GM21737 (cell line): ENCODE results near the gene PITPNM2.

Experiments used
- ATAC-seq: cut with Tn5 transposase; IDR thresholded peaks from one replicate; pipeline ENCODE4 v1.9.1; 2021; ENCODE audit warnings: mild to moderate bottlenecking, moderate library complexity; ENCODE audit not compliant: unreplicated experiment

Gene PITPNM2

DNA sequence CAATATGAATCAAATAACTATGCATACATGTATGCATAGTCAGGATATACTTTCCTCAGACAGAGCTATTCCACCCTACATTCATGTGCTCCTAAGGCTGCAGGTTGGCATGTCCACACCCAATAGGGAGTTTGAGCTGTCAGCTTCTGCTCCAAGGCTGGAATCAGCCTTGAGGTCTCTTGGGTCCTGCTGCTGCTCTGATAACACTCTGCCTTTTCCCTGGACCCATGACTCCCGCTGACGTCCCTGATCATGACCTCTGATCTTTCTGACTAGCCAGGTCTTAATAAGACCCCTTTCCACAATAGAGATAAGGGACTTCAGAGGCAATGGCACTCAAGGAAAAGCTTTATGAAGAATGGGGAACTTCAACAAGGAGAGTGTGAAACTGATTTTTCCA is 5.7 kb downstream of the PITPNM2 start:
- no peak for ATAC-seq

DNA sequence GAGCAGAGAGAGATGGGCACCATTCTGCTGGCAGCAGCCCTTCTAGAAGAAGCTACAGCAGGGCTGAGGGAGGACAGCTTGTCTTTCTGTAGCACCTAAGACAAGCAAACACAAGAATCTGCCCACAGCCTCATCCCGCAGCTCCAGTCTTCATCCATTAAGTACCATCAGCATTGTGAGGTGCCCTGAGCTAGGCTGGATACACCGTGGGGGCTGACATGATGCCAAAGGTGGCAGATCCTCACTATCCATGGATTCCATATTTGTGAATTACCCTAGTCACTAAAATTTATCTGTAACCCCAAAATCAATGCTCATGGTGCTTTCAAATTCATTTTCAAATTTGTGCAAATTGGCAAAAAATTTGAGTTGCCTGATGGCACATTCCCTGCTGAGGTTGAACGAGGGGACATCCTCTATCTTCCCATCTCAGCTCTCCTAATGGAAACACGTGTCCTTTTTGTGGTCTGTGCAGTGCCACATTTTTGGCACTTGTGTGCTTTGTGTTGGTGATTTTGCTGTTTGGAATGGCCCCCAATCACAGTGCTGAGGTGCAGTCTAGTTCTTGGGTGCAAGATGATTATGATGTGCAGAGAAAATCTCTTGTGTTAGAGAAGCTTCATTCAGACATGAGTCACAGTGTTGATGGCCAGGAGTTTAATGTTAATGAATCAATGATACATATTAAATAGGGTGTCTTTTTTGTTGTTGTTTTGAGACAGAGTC is 7.0 kb downstream of the PITPNM2 start:
- no peak for ATAC-seq

DNA sequence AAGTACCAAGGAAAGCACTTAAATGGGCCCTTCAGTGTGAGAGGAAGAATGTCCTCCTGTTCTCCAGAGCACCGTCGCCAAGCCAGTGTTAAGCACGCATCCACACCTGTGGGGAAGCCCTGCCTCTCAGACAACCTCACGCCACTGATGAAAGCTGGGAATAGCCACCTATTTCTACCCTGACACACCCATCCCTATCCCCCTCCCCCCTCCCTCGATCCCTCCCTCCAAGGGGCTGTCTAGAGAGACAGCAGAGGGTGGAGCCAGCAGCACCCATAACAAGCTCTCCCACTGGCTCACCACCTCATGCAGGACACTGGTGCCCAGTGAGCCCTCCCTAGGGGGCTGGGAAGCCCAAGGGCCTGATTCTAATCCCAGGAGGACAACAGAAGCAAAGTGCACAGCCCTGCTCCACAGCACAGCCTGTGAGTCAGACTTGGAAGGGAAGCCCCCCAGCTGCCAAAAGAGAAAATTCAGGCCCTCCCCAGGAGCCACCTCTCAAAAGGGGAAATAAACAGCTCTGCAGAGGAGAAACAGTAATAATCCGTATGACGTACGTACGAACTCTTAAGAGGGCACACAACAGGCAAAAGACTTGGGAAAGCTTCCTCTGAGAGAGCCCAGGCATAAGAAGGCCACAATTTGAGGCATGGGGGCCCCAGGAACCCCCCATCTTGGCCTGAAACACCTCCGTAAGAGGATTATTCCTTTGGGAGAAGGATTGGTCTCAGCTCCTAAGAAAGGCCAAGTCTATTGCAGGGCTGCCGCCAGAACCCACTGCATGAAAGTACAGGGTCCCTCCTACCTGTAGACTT is 7.8 kb downstream of the PITPNM2 start:
- no peak for ATAC-seq

DNA sequence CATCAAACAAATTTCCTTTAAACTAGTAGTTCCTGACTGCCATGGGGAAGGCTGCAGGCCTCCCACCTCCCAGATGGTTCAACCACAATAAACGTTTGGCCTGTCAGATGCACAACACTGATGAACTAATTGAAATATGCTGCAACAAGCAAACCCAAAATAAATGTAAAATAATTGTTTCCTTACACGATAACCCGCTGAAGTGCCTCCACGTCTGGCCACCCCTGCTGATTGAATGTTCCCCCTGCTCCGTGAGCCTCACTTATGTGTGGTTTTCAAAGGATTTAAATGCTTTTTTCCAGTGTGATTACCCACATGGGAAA is 8.4 kb downstream of the PITPNM2 start:
- ATAC-seq, result no peak

DNA sequence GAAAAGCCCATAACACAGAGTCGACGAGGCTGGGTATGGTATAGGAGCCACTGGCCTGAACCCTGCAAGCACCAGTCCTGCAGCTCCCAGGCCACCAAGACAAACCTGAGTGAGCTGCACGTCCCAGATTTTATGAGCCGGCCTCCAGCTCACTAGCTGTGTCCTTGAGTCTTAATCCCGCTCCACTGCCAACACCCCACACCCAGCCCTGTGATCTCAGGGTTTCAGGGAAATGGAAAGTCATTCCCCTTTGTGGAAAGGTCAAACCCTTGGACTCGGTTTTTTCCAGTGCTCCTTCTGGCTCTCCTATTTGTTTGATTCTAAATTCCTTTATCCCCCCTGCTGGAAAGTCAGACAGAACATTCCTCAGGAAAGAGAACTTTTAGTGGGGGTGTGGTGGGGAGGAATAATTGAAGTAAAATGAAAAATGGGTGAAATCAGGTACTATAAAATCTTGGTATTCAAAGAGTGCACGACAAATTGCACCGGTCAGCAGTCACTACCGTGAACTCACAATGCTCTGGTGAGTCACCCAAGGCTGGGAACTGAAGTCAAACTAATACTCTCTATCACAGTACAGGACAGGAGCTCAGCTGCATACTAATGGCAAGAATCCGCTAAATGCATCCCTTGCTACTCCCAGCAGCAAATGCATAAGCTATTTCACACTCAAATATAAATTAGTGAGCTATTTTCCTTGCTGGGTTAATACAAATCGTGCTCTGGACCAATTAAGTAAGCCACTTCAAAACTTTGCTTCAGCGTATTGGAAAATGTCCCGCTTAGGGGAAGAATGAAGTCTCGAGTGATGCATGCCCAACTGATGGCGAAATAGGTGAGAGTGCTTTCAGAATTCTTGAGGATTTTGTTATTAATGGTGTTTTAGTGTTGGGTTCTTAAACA is 9.0 kb downstream of the PITPNM2 start:
- no peak for ATAC-seq

DNA sequence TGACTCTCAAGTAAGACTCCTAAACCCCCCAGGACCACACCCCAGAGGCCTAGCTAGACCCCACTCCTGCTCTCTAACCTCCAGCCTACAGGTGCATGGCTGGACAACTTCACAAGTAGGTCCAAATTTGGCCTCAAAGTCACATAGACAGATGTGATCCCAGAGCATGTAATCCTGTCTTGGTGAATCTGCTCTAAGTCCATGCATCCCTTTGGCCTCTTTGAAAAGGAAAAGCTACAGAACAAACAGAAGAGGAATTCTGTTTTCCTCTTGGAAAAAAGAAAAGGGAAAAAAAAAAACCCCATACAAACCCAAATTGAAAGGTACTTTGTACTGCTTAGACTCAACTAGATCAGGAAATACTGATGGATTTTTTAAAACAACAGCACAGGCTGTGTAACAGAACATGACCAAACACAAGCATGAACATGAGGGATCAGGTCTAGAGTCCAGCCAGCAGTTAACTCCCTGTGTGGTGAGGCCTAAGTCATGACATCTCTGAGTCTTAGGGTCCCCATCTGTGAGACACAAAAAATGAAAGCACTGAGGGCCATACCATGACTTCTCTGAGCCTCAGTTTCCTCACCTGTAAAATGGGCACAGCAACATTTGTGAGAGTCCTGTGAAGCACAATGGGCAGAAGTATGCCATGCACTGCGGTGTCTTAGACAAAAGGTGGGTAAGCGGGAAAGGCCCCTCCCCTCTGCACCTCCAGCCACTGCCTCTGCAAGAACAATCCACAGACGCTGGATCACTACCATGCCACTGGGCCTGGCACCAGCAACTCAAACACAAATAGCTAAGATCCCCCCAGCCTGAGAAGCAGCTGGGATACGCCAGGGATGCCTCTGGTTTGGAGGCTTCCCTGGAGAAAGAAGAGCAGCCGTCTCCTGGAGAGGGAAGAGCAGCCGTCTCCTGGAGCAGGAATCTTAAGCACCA is 9.9 kb downstream of the PITPNM2 start:
- no peak for ATAC-seq

DNA sequence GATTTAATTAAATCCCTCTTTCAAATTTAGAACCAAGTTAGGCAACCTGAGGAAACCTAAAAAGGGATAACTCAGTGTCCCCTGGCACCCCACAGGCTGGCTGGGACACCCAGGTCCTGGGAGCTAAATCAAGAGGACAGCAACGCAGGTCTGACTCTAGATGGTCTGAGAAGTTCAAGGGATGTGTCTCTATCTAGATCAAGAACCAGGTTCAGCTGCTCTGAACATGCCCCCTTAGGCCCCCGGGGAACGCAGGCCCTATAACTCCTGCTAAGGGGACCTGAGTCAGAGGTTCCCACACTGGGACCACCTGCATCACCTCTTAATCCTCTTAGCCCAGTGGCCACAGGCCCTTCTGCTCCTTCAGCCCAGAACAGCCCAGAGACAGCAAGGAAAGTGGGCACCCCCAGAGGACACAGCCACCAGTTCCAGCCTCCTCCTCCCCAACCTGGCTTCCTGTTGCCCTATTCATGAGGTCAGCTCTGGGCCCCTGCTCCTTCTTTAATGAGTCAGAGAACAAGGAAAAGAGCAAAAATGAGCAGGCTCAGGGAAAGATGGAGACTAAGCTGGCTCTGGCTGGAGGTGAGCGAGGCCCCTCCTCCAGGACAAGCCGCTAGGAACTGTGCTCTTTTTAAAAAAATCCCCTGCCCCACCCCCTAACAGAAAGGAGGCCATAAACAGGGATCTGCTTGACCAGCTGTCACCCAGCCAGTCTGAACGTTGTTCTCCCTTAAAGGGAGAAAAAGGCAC is 10.8 kb downstream of the PITPNM2 start:
- no peak for ATAC-seq

DNA sequence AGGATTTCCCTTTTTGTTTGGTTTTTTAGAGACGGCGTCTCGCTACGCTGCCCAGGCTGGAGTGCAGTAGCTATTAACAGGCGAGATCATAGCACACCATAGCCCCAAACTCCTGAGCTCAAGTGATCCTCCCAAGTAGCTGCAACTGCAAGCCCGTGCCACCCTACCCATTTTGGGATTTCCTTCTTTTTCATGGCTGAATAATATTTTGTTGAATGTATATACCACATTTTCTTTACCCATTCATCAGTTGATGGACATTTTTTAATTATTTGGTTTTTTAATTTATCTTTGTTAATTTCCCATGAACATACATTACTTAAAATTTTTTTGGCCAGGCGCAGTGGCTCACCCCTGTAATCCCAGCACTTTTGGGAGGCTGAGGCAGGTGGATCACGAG is 15.2 kb downstream of the PITPNM2 start:
- no peak for ATAC-seq

DNA sequence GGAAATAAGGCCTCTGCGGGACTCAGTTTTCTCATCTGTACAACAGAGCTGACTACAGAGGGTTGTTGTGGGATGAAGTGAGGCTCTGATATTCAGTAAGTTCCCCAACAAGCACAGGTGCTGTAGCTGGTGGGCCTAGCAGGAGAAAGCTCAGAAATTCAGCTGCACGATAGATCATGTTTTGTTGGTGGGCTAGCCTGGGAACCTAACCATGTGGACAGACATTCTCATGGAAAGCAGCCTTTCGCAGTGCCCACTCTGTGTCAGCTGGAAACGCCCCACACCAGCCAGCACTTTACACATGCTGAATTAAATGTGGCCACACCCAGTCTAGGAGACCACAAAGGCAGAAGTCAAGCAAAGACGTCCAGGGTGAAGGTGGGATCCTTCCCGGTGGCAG is 16.1 kb downstream of the PITPNM2 start:
- no peak for ATAC-seq

DNA sequence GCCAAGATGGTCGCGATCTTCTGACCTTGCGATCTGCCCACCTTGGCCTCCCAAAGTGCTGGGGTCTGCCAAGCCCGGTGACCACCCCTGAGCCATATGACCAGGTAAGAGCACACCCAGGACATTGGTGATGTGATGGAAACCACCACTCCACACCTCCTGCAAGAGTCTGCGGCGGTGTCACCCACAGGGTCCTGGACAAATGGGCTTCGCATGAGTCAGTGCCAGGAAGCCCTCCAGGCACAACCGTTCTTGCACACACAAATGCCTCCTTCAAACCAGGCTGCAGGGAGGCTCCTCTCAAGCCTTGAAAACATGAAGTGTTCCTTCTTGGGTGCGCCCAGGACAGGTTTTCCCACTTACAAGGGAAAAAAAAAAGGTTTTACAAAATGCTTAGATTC is 16.6 kb downstream of the PITPNM2 start:
- no peak for ATAC-seq

DNA sequence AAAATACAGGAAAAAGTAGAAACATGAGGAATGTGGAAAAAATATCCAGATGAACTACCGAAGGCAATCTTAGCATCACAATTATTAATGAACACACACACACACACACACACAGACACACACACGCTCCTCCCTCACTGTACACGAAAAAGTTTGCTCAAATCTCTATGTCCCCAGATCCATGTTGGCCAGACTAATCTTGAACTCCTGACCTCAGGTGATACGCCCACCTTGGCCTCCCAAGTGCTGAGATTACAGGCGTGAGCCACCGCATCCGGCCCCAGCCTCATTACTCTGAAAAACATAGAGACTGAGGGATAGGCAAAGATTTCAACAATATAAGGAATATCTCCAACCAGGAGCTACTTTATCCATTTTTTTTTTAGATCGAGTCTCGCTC is 17.2 kb downstream of the PITPNM2 start:
- no peak for ATAC-seq

DNA sequence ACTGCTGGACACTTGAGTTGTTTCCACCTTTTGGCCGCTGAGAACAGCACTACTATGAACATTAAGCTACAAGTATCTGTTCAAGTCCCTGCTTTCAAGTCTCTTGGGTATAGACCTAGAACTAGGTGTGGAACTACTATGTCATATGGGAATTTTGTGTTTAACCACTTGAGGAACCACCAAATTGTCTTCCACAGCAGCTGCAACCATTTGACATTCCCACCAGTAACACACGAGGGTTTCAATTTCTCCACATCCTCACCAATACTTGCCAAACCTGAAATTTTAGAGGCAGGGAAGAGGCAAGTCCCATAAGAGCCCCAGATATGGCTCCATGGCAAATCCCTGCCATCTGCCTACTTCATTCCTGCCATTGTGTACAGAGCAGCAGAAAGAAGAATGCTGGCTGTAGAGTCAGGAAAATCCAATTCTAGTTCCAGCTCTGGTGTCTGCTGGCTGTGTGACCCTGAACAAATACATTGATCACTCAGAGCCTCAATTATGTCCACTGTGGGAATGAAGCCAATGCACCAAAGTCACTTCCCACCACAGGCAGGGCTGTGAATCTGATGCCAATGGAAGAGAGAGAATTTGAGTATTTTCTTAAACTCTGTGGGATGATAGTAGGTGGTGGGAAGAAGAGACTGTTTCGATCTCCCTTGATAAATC is 17.8 kb downstream of the PITPNM2 start:
- no peak for ATAC-seq

DNA sequence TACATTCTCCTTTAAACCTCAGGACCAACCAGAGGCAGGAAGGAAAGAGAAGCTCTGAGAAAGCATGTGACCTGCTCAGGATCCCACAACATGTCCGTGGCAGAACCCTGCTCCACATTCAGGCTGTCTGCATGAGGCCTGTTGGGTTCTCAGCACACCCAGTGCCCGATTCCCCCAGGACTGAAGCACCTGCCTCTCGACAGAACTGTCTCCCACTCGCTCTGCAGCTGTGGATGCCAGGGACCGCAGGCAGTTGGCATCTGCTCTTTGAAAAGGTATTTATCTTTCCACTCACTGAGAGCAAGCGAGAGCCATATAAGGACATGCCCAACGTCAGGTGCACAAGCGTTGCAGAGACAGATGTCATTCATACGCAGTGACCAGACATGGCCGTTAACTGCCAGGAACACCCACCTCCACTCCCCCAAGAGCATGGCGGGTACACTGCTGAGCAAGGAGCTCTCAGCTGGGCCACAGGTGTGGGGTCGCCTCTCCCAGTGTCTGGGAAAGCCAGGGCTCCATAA is 18.9 kb downstream of the PITPNM2 start:
- no peak for ATAC-seq

DNA sequence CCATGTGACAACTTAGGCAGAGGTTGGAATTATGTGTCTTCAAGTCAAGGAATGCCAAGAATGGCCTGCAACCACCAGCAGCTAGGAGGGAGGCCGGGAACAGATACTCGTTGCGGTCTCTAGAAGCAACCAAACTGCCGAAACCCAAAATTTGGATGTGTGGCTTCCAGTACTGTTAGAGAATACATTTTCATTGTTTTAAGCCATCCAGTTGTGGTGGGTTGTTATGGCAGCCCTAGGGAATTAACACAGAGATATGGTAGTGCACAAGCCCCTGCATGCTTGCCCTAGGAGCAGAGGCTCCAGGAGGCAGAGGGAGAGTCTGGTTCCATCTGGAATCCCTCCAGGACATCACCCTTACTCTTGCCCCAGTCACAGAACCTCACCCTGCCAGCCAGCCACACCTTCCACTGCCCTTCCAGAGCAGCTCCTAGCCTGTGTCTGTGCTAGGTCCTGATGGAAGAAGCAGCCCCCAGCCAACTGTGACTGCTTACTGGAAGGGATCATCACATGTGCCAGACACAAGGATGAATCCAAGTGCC is 19.5 kb downstream of the PITPNM2 start:
- ATAC-seq, result no peak

DNA sequence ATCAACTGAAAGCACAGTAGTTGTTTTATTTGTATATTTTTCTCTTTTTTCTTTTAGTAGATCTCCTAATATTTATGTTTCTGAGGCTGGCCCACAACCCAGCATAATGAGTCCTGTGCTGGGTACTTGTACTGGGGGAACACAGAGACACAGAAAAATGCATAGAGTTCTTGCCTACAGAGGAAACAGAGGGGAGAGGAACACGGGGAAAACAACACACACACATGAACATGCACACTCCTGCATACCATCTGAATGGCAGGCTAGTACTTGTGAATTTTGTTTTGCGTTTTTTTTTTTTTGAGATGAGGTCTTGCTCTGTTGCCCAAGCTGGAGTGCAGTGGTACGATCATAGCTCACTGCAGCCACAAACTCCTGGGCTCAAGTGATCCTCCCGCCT is 21.3 kb downstream of the PITPNM2 start:
- ATAC-seq, result no peak

DNA sequence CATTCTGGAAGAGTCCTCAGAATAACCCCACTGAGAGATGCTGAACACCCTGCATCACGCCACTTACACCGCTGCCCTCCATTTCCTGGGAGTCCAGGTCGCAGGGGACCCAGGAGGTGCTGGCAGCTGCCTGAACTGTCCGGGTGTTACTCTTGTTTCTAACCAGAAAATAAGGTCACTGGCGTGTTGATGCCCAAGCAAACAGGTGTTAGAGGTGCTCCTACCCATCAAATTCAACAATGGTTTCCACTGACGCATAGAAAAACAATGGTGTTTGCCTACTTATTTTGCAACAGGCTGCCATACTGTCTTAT is 23.8 kb downstream of the PITPNM2 start:
- no peak for ATAC-seq

DNA sequence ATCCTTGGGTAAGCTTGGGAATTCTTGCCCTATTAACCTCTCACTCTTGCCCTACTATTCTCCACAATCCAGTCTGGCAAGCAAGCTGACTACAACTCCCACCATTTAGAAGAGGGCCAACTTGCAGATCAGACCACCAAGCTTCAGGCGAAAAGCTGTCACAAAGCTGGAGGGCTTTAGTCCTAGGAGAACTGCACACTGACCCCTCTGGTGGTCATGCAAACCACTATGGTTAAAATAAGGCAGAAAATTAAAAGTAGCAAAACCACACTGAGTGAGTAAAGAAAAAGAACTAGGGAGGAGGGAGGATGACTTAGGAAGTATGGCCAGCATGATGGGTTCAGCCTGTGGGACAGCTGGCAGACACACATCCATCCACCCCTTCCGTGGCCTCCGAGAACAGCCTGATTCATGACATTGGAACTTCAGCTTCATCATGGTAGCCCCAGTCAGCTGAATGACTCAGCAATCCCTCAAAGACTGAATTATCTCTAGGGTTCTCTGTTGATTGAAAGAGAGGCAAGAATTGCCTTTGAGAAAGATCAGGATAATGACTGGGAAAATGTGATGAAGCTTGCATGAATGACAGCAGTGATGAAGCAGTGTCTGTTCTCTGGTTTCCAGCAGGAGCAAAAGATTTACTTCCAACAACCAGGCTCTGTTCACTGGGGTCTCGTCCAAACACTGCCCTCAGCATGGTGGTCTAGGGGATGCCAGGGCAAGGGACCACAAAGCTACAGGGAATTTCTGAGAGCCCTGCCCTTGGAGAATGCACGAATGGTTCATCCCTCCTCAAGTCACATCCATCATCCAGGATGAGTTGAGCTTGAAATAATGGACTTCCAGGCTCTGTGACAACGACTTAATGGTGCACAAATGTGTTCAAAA is 24.4 kb downstream of the PITPNM2 start:
- no peak for ATAC-seq

DNA sequence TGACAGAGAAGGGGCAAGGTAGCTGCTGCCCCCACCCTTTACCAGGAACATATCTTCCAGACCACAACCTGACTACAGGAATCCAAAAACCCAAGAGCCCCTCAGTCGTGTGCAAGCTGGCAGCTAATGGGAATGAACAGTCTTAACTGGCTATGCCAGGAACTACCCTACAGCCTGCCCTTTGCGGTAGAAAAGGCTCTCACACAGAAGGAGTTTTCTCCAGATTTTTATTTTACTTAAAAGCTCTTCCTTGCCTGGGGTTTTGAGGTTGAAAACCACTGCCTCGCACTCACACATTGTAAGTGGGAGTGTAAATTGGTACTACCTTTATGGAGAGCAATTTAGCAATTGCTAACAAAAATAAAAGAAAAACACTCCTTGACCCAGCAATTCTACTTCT is 28.3 kb downstream of the PITPNM2 start:
- no peak for ATAC-seq
